ENCODE results near the gene MYCBPAP. TPM values are rescaled to one million over a fixed set of nuclear protein-coding genes. Genes with fewer than 3 reads are reported as not detected.

MYCBPAP gene
- total RNA-seq, 5 donors from 2014 or later (not counting 1 experiment from before 2014, with no cell fraction given), result 0.92 to 6.9 (median 4.7) TPM

- Mint-ChIP-seq H3K9me3 (no peaks in the 10 kb centered on the region), H3K36me3 (no peaks in the 10 kb centered on the region), H3K27ac (peak overlapping the region in 1 of 2 donors; percentile 6), H3K4me1 (peaks cover 11 to 23% (median 21%) of the 10 kb centered on the region in 3 donors), H3K27me3 (peaks cover 47 to 52% of the 10 kb centered on the region in 2 donors), H3K4me3 (no peak overlapping the region)
- Histone ChIP-seq H3K4me1 (ENCODE audit: control insufficient read depth in 1 of 2, extremely low read depth in 1 of 2, insufficient read depth in 2 of 2, low read length in 2 of 2) (peaks cover 0 to 26% of the 10 kb centered on the region in 2 experiments), H3K9me3 (no peaks in the 10 kb centered on the region), H3K27ac (ENCODE audit: low read length) (no peak overlapping the region), H3K4me3 (ENCODE audit: control insufficient read depth in 1 of 2, extremely low read depth in 1 of 2, low read length in 1 of 2) (no peak overlapping the region), H3K27me3 (replicated peaks in 1 of 2; ENCODE audit: control insufficient read depth in 2 of 2, extremely low read depth in 1 of 2, insufficient read depth in 2 of 2, low read length in 1 of 2) (peaks cover 7 to 82% of the 10 kb centered on the region in 2 experiments), H3K36me3 (ENCODE audit: control insufficient read depth in 2 of 2, extremely low read depth in 1 of 2, insufficient read depth in 1 of 2, low read length in 1 of 2) (no peaks in the 10 kb centered on the region)
- 34% methylated on average over 4 of the region's 10 CpGs for WGBS (ENCODE audit: insufficient coverage)
- peak in 1 of 4 experiments; percentile 57 for ATAC-seq (replicated peaks in 1 of 4)
- POLR2A ChIA-PET, result no interaction called here
- CTCF ChIA-PET, result interaction anchor here (0.6 kb wide), 2 partner anchors 79 to 392 kb away, joined by 3 read pairs; no protein-coding TSS in a partner anchor
- DNase-seq, result peak in 2 of 35 experiments; percentile 24 to 51
Measured at GRCh38 chr17:50565402-50566350, 57.4 kb downstream of the MYCBPAP start.

- ATAC-seq (replicated peaks in 1 of 4) (no peak), DNase-seq (no peak)
- H3K27ac Mint-ChIP-seq, result no peak overlapping the region
- WGBS (ENCODE audit: insufficient coverage), result 100% methylated on average over 1 of the region's 2 CpGs
- no peaks in the 10 kb centered on the region for H3K36me3 Mint-ChIP-seq
- ChIA-PET POLR2A (no interaction called here), CTCF (no interaction called here)
- H3K27me3 ChIP-seq (replicated peaks in 1 of 2; ENCODE audit: control insufficient read depth in 2 of 2, extremely low read depth in 1 of 2, insufficient read depth in 2 of 2, low read length in 1 of 2), result peaks cover 7 to 76% of the 10 kb centered on the region in 2 experiments
- H3K36me3 ChIP-seq (ENCODE audit: control insufficient read depth in 2 of 2, extremely low read depth in 1 of 2, insufficient read depth in 1 of 2, low read length in 1 of 2), result no peaks in the 10 kb centered on the region
- no peaks in the 10 kb centered on the region for H3K9me3 ChIP-seq
- H3K4me3 ChIP-seq (ENCODE audit: control insufficient read depth in 1 of 2, extremely low read depth in 1 of 2, low read length in 1 of 2), result no peak overlapping the region
- peaks cover 0 to 15% of the 10 kb centered on the region in 2 experiments for H3K4me1 ChIP-seq (ENCODE audit: control insufficient read depth in 1 of 2, extremely low read depth in 1 of 2, insufficient read depth in 2 of 2, low read length in 2 of 2)
- peaks cover 54 to 60% of the 10 kb centered on the region in 2 donors for H3K27me3 Mint-ChIP-seq
- no peaks in the 10 kb centered on the region for H3K9me3 Mint-ChIP-seq
- H3K4me1 Mint-ChIP-seq, result peaks cover 11 to 22% (median 21%) of the 10 kb centered on the region in 3 donors
- H3K27ac ChIP-seq (ENCODE audit: low read length), result no peak overlapping the region
- no peak overlapping the region for H3K4me3 Mint-ChIP-seq
Measured at GRCh38 chr17:50566886-50567285, 58.6 kb downstream of the MYCBPAP start.

- ATAC-seq (replicated peaks in 1 of 4) (no peak), DNase-seq (no peak)
- ChIA-PET POLR2A (no interaction called here), CTCF (no interaction called here)
- Mint-ChIP-seq H3K9me3 (no peaks in the 10 kb centered on the region), H3K4me1 (peaks cover 6 to 15% (median 14%) of the 10 kb centered on the region in 3 donors), H3K36me3 (no peaks in the 10 kb centered on the region), H3K27me3 (peaks cover 48% of the 10 kb centered on the region in 2 donors), H3K27ac (no peak overlapping the region), H3K4me3 (no peak overlapping the region)
- H3K27ac ChIP-seq (ENCODE audit: low read length), result no peak overlapping the region
- WGBS (ENCODE audit: insufficient coverage), result 78% methylated on average over 5 of the region's 12 CpGs
- peaks cover 0 to 67% of the 10 kb centered on the region in 2 experiments for H3K27me3 ChIP-seq (replicated peaks in 1 of 2; ENCODE audit: control insufficient read depth in 2 of 2, extremely low read depth in 1 of 2, insufficient read depth in 2 of 2, low read length in 1 of 2)
- H3K36me3 ChIP-seq (ENCODE audit: control insufficient read depth in 2 of 2, extremely low read depth in 1 of 2, insufficient read depth in 1 of 2, low read length in 1 of 2), result no peaks in the 10 kb centered on the region
- H3K4me3 ChIP-seq (ENCODE audit: control insufficient read depth in 1 of 2, extremely low read depth in 1 of 2, low read length in 1 of 2), result no peak overlapping the region
- no peaks in the 10 kb centered on the region for H3K9me3 ChIP-seq
- H3K4me1 ChIP-seq (ENCODE audit: control insufficient read depth in 1 of 2, extremely low read depth in 1 of 2, insufficient read depth in 2 of 2, low read length in 2 of 2), result peaks cover 0 to 3% of the 10 kb centered on the region in 2 experiments
Measured at GRCh38 chr17:50568659-50569058, 60.4 kb downstream of the MYCBPAP start.

GRCh38 chr17:50569592-50569991 lies 61.4 kb downstream of the MYCBPAP start:
- no peaks in the 10 kb centered on the region for H3K9me3 Mint-ChIP-seq
- no peak overlapping the region for H3K4me3 Mint-ChIP-seq
- H3K4me1 Mint-ChIP-seq, result peaks cover 6 to 14% (median 12%) of the 10 kb centered on the region in 3 donors
- ChIA-PET CTCF (no interaction called here), POLR2A (no interaction called here)
- DNase-seq (no peak), ATAC-seq (replicated peaks in 1 of 4) (no peak)
- Histone ChIP-seq H3K4me3 (ENCODE audit: control insufficient read depth in 1 of 2, extremely low read depth in 1 of 2, low read length in 1 of 2) (no peak overlapping the region), H3K27me3 (replicated peaks in 1 of 2; ENCODE audit: control insufficient read depth in 2 of 2, extremely low read depth in 1 of 2, insufficient read depth in 2 of 2, low read length in 1 of 2) (peaks cover 0 to 59% of the 10 kb centered on the region in 2 experiments), H3K27ac (ENCODE audit: low read length) (no peak overlapping the region), H3K4me1 (ENCODE audit: control insufficient read depth in 1 of 2, extremely low read depth in 1 of 2, insufficient read depth in 2 of 2, low read length in 2 of 2) (peaks cover 0 to 3% of the 10 kb centered on the region in 2 experiments), H3K9me3 (no peaks in the 10 kb centered on the region), H3K36me3 (ENCODE audit: control insufficient read depth in 2 of 2, extremely low read depth in 1 of 2, insufficient read depth in 1 of 2, low read length in 1 of 2) (no peaks in the 10 kb centered on the region)
- peaks cover 40 to 41% of the 10 kb centered on the region in 2 donors for H3K27me3 Mint-ChIP-seq
- H3K27ac Mint-ChIP-seq, result no peak overlapping the region
- H3K36me3 Mint-ChIP-seq, result no peaks in the 10 kb centered on the region
- WGBS (ENCODE audit: insufficient coverage), result 92% methylated on average over 6 of the region's 7 CpGs

GRCh38 chr17:50570032-50570431 lies 61.8 kb downstream of the MYCBPAP start:
- H3K27ac Mint-ChIP-seq, result no peak overlapping the region
- ATAC-seq (replicated peaks in 1 of 4) (no peak), DNase-seq (no peak)
- peaks cover 0 to 54% of the 10 kb centered on the region in 2 experiments for H3K27me3 ChIP-seq (replicated peaks in 1 of 2; ENCODE audit: control insufficient read depth in 2 of 2, extremely low read depth in 1 of 2, insufficient read depth in 2 of 2, low read length in 1 of 2)
- no peak overlapping the region for H3K4me3 ChIP-seq (ENCODE audit: control insufficient read depth in 1 of 2, extremely low read depth in 1 of 2, low read length in 1 of 2)
- ChIA-PET POLR2A (no interaction called here), CTCF (no interaction called here)
- H3K4me1 Mint-ChIP-seq, result peaks cover 6 to 10% (median 9%) of the 10 kb centered on the region in 3 donors
- peaks cover 36 to 38% of the 10 kb centered on the region in 2 donors for H3K27me3 Mint-ChIP-seq
- H3K36me3 ChIP-seq (ENCODE audit: control insufficient read depth in 2 of 2, extremely low read depth in 1 of 2, insufficient read depth in 1 of 2, low read length in 1 of 2), result no peaks in the 10 kb centered on the region
- H3K4me1 ChIP-seq (ENCODE audit: control insufficient read depth in 1 of 2, extremely low read depth in 1 of 2, insufficient read depth in 2 of 2, low read length in 2 of 2), result peaks cover 0 to 1% of the 10 kb centered on the region in 2 experiments
- WGBS (ENCODE audit: insufficient coverage), result 85% methylated on average over 6 of the region's 8 CpGs
- H3K4me3 Mint-ChIP-seq, result no peak overlapping the region
- no peaks in the 10 kb centered on the region for H3K36me3 Mint-ChIP-seq
- no peaks in the 10 kb centered on the region for H3K9me3 Mint-ChIP-seq
- H3K27ac ChIP-seq (ENCODE audit: low read length), result no peak overlapping the region
- no peaks in the 10 kb centered on the region for H3K9me3 ChIP-seq

- no peaks in the 10 kb centered on the region for H3K36me3 ChIP-seq (ENCODE audit: control insufficient read depth in 2 of 2, extremely low read depth in 1 of 2, insufficient read depth in 1 of 2, low read length in 1 of 2)
- POLR2A ChIA-PET, result no interaction called here
Measured at GRCh38 chr17:50570528-50570927, 62.3 kb downstream of the MYCBPAP start.

More at GRCh38 chr17:50570528-50570927, 62.3 kb downstream of the MYCBPAP start:
- no peak overlapping the region for H3K4me3 ChIP-seq (ENCODE audit: control insufficient read depth in 1 of 2, extremely low read depth in 1 of 2, low read length in 1 of 2)
- Mint-ChIP-seq H3K4me1 (peaks cover 5 to 6% (median 6%) of the 10 kb centered on the region in 3 donors), H3K4me3 (no peak overlapping the region), H3K36me3 (no peaks in the 10 kb centered on the region), H3K27me3 (peaks cover 32 to 35% of the 10 kb centered on the region in 2 donors), H3K27ac (no peak overlapping the region), H3K9me3 (no peaks in the 10 kb centered on the region)
- 69% methylated on average over 7 of the region's 7 CpGs for WGBS (ENCODE audit: insufficient coverage)
- no peak overlapping the region for H3K27ac ChIP-seq (ENCODE audit: low read length)
- no peak for DNase-seq
- H3K9me3 ChIP-seq, result no peaks in the 10 kb centered on the region
- ATAC-seq (replicated peaks in 1 of 4), result no peak
- CTCF ChIA-PET, result no interaction called here
- H3K4me1 ChIP-seq (ENCODE audit: control insufficient read depth in 1 of 2, extremely low read depth in 1 of 2, insufficient read depth in 2 of 2, low read length in 2 of 2), result no peaks in the 10 kb centered on the region
- peaks cover 0 to 49% of the 10 kb centered on the region in 2 experiments for H3K27me3 ChIP-seq (replicated peaks in 1 of 2; ENCODE audit: control insufficient read depth in 2 of 2, extremely low read depth in 1 of 2, insufficient read depth in 2 of 2, low read length in 1 of 2)

Measured in T-cell (primary cell).